NCI-H1417 treated with DMSO at 0.1 percent for 48 hours (cell line): Measurements from ENCODE around the gene NPR1.
"Not testable (repeated sequence)": the region's sequence is repeated elsewhere in the genome, so short reads cannot be mapped to it uniquely, and the experiment has no call there.

Source experiments
- DNase-seq: peaks from one replicate; lab custom pipeline; 2025; lab: John Stamatoyannopoulos, UW

NPR1 gene

GRCh38 chr1:153649863-153650235 is 28.6 kb upstream of the NPR1 start:
- no peak for DNase-seq

GRCh38 chr1:153651771-153652170 is 26.7 kb upstream of the NPR1 start:
- no peak for DNase-seq

- DNase-seq: no peak
Measured at GRCh38 chr1:153652805-153653500, 25.5 kb upstream of the NPR1 start.

GRCh38 chr1:153655333-153655732 is 23.2 kb upstream of the NPR1 start:
- DNase-seq: no peak

- peak; percentile 30 for DNase-seq
Measured at GRCh38 chr1:153658400-153659174, 19.9 kb upstream of the NPR1 start, which contains the start of gene SNAPIN. TSS of gene SNAPIN (plus strand) at chr1:153658703. CDS start at chr1:153658744, 41 bp downstream.

GRCh38 chr1:153659175-153659534 is 19.3 kb upstream of the NPR1 start:
- DNase-seq: no peak

- no peak for DNase-seq
Measured at GRCh38 chr1:153659656-153660055, 18.8 kb upstream of the NPR1 start.

GRCh38 chr1:153661111-153661708 is 17.3 kb upstream of the NPR1 start:
- no peak for DNase-seq

GRCh38 chr1:153662269-153662668 is 16.2 kb upstream of the NPR1 start:
- DNase-seq: no peak

GRCh38 chr1:153663211-153663610 is 15.3 kb upstream of the NPR1 start:
- DNase-seq: no peak

GRCh38 chr1:153667439-153667838 is 11.0 kb upstream of the NPR1 start:
- no peak for DNase-seq

GRCh38 chr1:153668672-153669071 is 9.8 kb upstream of the NPR1 start:
- not testable (repeated sequence) for DNase-seq

GRCh38 chr1:153669606-153670005 is 8.9 kb upstream of the NPR1 start:
- no peak for DNase-seq

- DNase-seq: no peak
Measured at GRCh38 chr1:153670257-153670858, 8.1 kb upstream of the NPR1 start.

GRCh38 chr1:153670859-153671627 is 7.4 kb upstream of the NPR1 start, which contains the start of gene ILF2:
TSS of gene ILF2 (minus strand) at chr1:153670993. CDS start at chr1:153670922, 71 bp downstream.
- DNase-seq: peak; percentile 99

GRCh38 chr1:153671628-153672353 is 6.7 kb upstream of the NPR1 start:
- DNase-seq: not testable (repeated sequence)

GRCh38 chr1:153673511-153673910 is 5.0 kb upstream of the NPR1 start:
- no peak for DNase-seq

- no peak for DNase-seq
Measured at GRCh38 chr1:153677718-153678518, 570 bp upstream of the NPR1 start.

- DNase-seq: no peak
Measured at GRCh38 chr1:153679337-153680119, 1.0 kb downstream of the NPR1 start.

GRCh38 chr1:153680120-153680403 is 1.6 kb downstream of the NPR1 start:
- no peak for DNase-seq
